H1 (cell line): ENCODE data around the gene CDHR5. TPM values are rescaled to one million over a fixed set of nuclear protein-coding genes. Genes with fewer than 3 reads are reported as not detected.

Source experiments
- CTCF ChIA-PET: fragments of 300-600 bp; sonication (Branson Sonifier 250); formaldehyde crosslinking; loops from one replicate; lab custom pipeline; 2021; ENCODE audit not compliant: partially characterized antibody; lab: Charles Lee
- POLR2A ChIA-PET: fragments of 300-600 bp; sonication (Branson Sonifier 250); formaldehyde crosslinking; loops from one replicate; lab custom pipeline; 2021; ENCODE audit warnings: inconsistent platforms; ENCODE audit not compliant: partially characterized antibody; lab: Charles Lee
- DNase-seq, 2 experiments: peaks; one replicate each; pipeline versions ENCODE4 v3.0.0 to v3.0.0-alpha.2; 2010 to 2022; ENCODE audit warnings: low spot score in 2 of 2, low read depth in 1 of 2, mixed read lengths in 1 of 2
- FAIRE-seq: peaks from 2 replicates; lab custom pipeline; 2011; peaks lifted over from hg19 to GRCh38; lab: Jason Lieb, UNC
- H2AFZ ChIP-seq: 2 replicates; pipeline ENCODE4 v1.8.1; 2012; ENCODE audit warnings: low read length, inconsistent platforms
- H2AK5ac ChIP-seq: 2 replicates; pipeline ENCODE4 v1.6.1; 2013; ENCODE audit warnings: low read depth, low read length
- H2BK120ac ChIP-seq: replicated peaks from 2 replicates; pipeline ENCODE3; 2013; ENCODE audit warnings: low read depth, low read length, inconsistent platforms
- H2BK12ac ChIP-seq: 2 replicates; pipeline ENCODE4 v1.6.1; 2013; ENCODE audit warnings: low read depth, low read length
- H2BK15ac ChIP-seq: 2 replicates; pipeline ENCODE4 v1.6.1; 2013; ENCODE audit warnings: low read length
- H2BK20ac ChIP-seq: 2 replicates; pipeline ENCODE4 v1.6.1; 2013; ENCODE audit warnings: low read length
- H2BK5ac ChIP-seq: 2 replicates; pipeline ENCODE4 v1.6.1; 2013; ENCODE audit warnings: low read depth, low read length
- H3K14ac ChIP-seq: 2 replicates; pipeline ENCODE4 v1.6.1; 2013; ENCODE audit warnings: inconsistent platforms; ENCODE audit not compliant: insufficient read length
- H3K18ac ChIP-seq: 2 replicates; pipeline ENCODE4 v1.6.1; 2013; ENCODE audit warnings: low read length; ENCODE audit errors: extremely low read depth
- H3K23ac ChIP-seq: 2 replicates; pipeline ENCODE4 v1.6.1; 2013; ENCODE audit warnings: inconsistent platforms; ENCODE audit not compliant: insufficient read length
- H3K23me2 ChIP-seq: 2 replicates; pipeline ENCODE4 v1.6.1; 2013; ENCODE audit warnings: low read depth, low read length
- H3K27ac ChIP-seq: 2 replicates; pipeline ENCODE4 v1.6.1; 2011; ENCODE audit warnings: low read depth, low read length, inconsistent platforms
- H3K27me3 ChIP-seq, 4 experiments: replicated peaks in 1 of 4; 1 replicate in 1 of 4; 2 replicates in 3 of 4; pipeline versions ENCODE4 v1.6.1 to v1.8.1; 2011 to 2013; ENCODE audit warnings: low read length in 3 of 4, mild to moderate bottlenecking in 3 of 4, inconsistent platforms in 2 of 4, mixed read lengths in 2 of 4, moderate library complexity in 1 of 4; ENCODE audit not compliant: control insufficient read depth in 3 of 4, insufficient read depth in 3 of 4; ENCODE audit errors: extremely low read depth in 1 of 4
- H3K36me3 ChIP-seq, 4 experiments: 2 replicates each; pipeline versions ENCODE4 v1.6.1 to v1.8.1; 2011 to 2013; ENCODE audit warnings: mild to moderate bottlenecking in 4 of 4, low read length in 3 of 4, moderate library complexity in 2 of 4, control low read depth in 1 of 4, inconsistent platforms in 1 of 4; ENCODE audit not compliant: insufficient read depth in 4 of 4, control insufficient read depth in 2 of 4
- H3K4ac ChIP-seq: replicated peaks from 2 replicates; pipeline ENCODE3; 2013; ENCODE audit warnings: low read length, low read depth, mixed read lengths, inconsistent platforms; ENCODE audit not compliant: insufficient read length
- H3K4me1 ChIP-seq, 4 experiments: replicated peaks in 1 of 4; 1 replicate in 1 of 4; 2 replicates in 3 of 4; pipeline versions ENCODE4 v1.6.1 to v1.8.1; 2011 to 2013; ENCODE audit warnings: low read length in 3 of 4, inconsistent platforms in 2 of 4, mixed read lengths in 1 of 4; ENCODE audit not compliant: insufficient read depth in 4 of 4, control insufficient read depth in 3 of 4
- H3K4me2 ChIP-seq, 2 experiments: 2 replicates each; pipeline versions ENCODE4 v1.6.1 to v1.8.1; 2011 to 2013; ENCODE audit warnings: low read depth in 2 of 2, low read length in 2 of 2, control low read depth in 1 of 2, inconsistent platforms in 1 of 2, mild to moderate bottlenecking in 1 of 2; ENCODE audit not compliant: insufficient read depth in 1 of 2
- H3K4me3 ChIP-seq, 4 experiments: fragments of 200-600, 300-600 bp in 1 of 4; sonication (generic), shearing (Covaris generic), sonication (Bioruptor Twin) in 1 of 4; 2 replicates each; pipeline versions ENCODE4 v1.5.1 to v1.8.1; 2011 to 2016; ENCODE audit warnings: low read length in 4 of 4, low read depth in 3 of 4, control low read depth in 2 of 4, inconsistent platforms in 2 of 4, mild to moderate bottlenecking in 2 of 4, mixed read lengths in 1 of 4, moderate library complexity in 1 of 4; ENCODE audit not compliant: insufficient read depth in 2 of 4; ENCODE audit errors: extremely low read depth in 1 of 4
- H3K56ac ChIP-seq: replicated peaks from 2 replicates; pipeline ENCODE3; 2013; ENCODE audit warnings: low read depth, mild to moderate bottlenecking, mixed read lengths, low read length, inconsistent platforms; ENCODE audit not compliant: insufficient read length
- H3K79me1 ChIP-seq: 2 replicates; pipeline ENCODE4 v1.6.1; 2013; ENCODE audit warnings: low read depth, low read length, control low read depth
- H3K79me2 ChIP-seq, 2 experiments: 2 replicates each; pipeline versions ENCODE4 v1.6.1 to v1.8.1; 2012 to 2013; ENCODE audit warnings: low read length in 2 of 2, mild to moderate bottlenecking in 2 of 2, inconsistent platforms in 1 of 2; ENCODE audit not compliant: insufficient read depth in 2 of 2, control insufficient read depth in 1 of 2
- H3K9ac ChIP-seq, 4 experiments: replicated peaks in 1 of 4; 1 replicate in 1 of 4; 2 replicates in 3 of 4; pipeline versions ENCODE4 v1.6.1 to v1.8.1; 2011 to 2013; ENCODE audit warnings: low read depth in 3 of 4, low read length in 3 of 4, control low read depth in 2 of 4, mild to moderate bottlenecking in 2 of 4, moderate library complexity in 2 of 4, inconsistent platforms in 1 of 4; ENCODE audit errors: extremely low read depth in 1 of 4
- H3K9me3 ChIP-seq, 2 experiments: 2 replicates each; pipeline versions ENCODE4 v1.6.1 to v1.8.1; 2012 to 2013; ENCODE audit warnings: mild to moderate bottlenecking in 2 of 2, moderate library complexity in 2 of 2, control low read depth in 1 of 2, inconsistent platforms in 1 of 2, low read depth in 1 of 2, low read length in 1 of 2, mixed read lengths in 1 of 2; ENCODE audit not compliant: insufficient read depth in 2 of 2
- H4K20me1 ChIP-seq, 2 experiments: replicated peaks in 1 of 2; 2 replicates each; pipeline versions ENCODE3 to v1.8.1; 2011 to 2013; ENCODE audit warnings: inconsistent platforms in 2 of 2, low read length in 2 of 2, mild to moderate bottlenecking in 1 of 2; ENCODE audit not compliant: insufficient read depth in 2 of 2, control insufficient read depth in 1 of 2
- H4K5ac ChIP-seq: 2 replicates; pipeline ENCODE4 v1.6.1; 2013; ENCODE audit warnings: low read length, low read depth, mixed read lengths, inconsistent platforms; ENCODE audit not compliant: insufficient read length
- H4K8ac ChIP-seq: 2 replicates; pipeline ENCODE4 v1.8.0; 2013; ENCODE audit warnings: mild to moderate bottlenecking, moderate library complexity, low read length, inconsistent platforms; ENCODE audit not compliant: insufficient read depth; ENCODE audit errors: extremely low read depth
- H4K91ac ChIP-seq: replicated peaks from 2 replicates; pipeline ENCODE3; 2013; ENCODE audit warnings: low read length, mixed read lengths, inconsistent platforms; ENCODE audit not compliant: insufficient read length
- CBX5 ChIP-seq: fragments of 300-800, 300-1000 bp; sonication (generic); IDR thresholded peaks from 2 replicates; pipeline ENCODE4 v1.7.1; 2016; ENCODE audit warnings: antibody characterized with exemption, low read length, low read depth
- EP300 ChIP-seq, 2 experiments: IDR thresholded peaks; 1 replicate in 1 of 2; 2 replicates in 1 of 2; pipeline ENCODE4 v1.6.1; 2011 to 2012; ENCODE audit warnings: low read depth in 2 of 2, low read length in 2 of 2, mild to moderate bottlenecking in 2 of 2, borderline replicate concordance in 1 of 2, inconsistent platforms in 1 of 2, moderate library complexity in 1 of 2
- MAFK ChIP-seq: IDR thresholded peaks from 2 replicates; pipeline ENCODE4 v1.6.1; 2012; ENCODE audit warnings: low read depth, mild to moderate bottlenecking, improper control_type of control experiment, low read length
- RAD21 ChIP-seq, 2 experiments: IDR thresholded peaks in 1 of 2; conservative IDR thresholded peaks in 1 of 2; 2 replicates each; pipeline ENCODE4 v1.6.1; 2011; ENCODE audit warnings: low read depth in 2 of 2, low read length in 2 of 2, improper control_type of control experiment in 1 of 2, inconsistent platforms in 1 of 2, mild to moderate bottlenecking in 1 of 2, moderate library complexity in 1 of 2
- RNF2 ChIP-seq: fragments of 200-900, 300-1000 bp; sonication (generic); IDR thresholded peaks from 2 replicates; pipeline ENCODE4 v1.7.1; 2016; ENCODE audit warnings: borderline replicate concordance, low read depth, mild to moderate bottlenecking, antibody characterized with exemption, low read length; ENCODE audit not compliant: poor library complexity, severe bottlenecking; ENCODE audit errors: missing control alignments
- SAP30 ChIP-seq: fragments of 300-600 bp; sonication (generic); IDR thresholded peaks from 2 replicates; pipeline ENCODE4 v1.7.1; 2012; ENCODE audit warnings: low read length, moderate library complexity, mild to moderate bottlenecking, inconsistent platforms; ENCODE audit not compliant: insufficient read depth, insufficient replicate concordance
- SUZ12 ChIP-seq: fragments of 200-600 bp; sonication (generic); IDR thresholded peaks from 2 replicates; pipeline ENCODE4 v1.6.1; 2012; ENCODE audit warnings: mild to moderate bottlenecking, inconsistent platforms, low read length, moderate library complexity, mixed read lengths
- TAF1 ChIP-seq: IDR thresholded peaks from 2 replicates; pipeline ENCODE4 v1.6.1; 2011; ENCODE audit warnings: mild to moderate bottlenecking, low read depth, low read length
- TCF12 ChIP-seq: IDR thresholded peaks from 2 replicates; pipeline ENCODE4 v1.6.1; 2011; ENCODE audit warnings: low read depth, mild to moderate bottlenecking, low read length
- WGBS, 2 experiments: shearing (Covaris generic) in 1 of 2; methylation state at CpG; one replicate each; pipeline versions ENCODE4 v1.1.6 to v1.1.7; 2013 to 2015; ENCODE audit warnings: low lambda C conversion rate in 2 of 2, mixed read lengths in 2 of 2, inconsistent platforms in 1 of 2, low coverage in 1 of 2, missing lambda C conversion rate in 1 of 2; ENCODE audit not compliant: insufficient replicate concordance in 2 of 2, insufficient coverage in 1 of 2, insufficient read length in 1 of 2; ENCODE audit errors: extremely low coverage in 1 of 2, missing lambda C conversion rate in 1 of 2; 5-methylcytosine and 5-hydroxymethylcytosine counted together
- polyA plus RNA-seq, 7 experiments: library from polyadenylated mRNA; depleted of rRNA in 3 of 7; stranded (reverse) in 5 of 7; unstranded in 2 of 7; fragments of >200 nt in 5 of 7; fragments of 200-250 nt in 2 of 7; gene quantifications; 1 replicate in 5 of 7; 2 replicates in 1 of 7; 4 replicates in 1 of 7; pipeline versions ENCODE4 v1.2.1 to v1.2.3, GENCODE V29; 2011 to 2013; ENCODE audit warnings: missing spikeins in 2 of 7, mixed read lengths in 2 of 7
- total RNA-seq: library from RNA; stranded (reverse); fragmentation: NEBNext Ultra II Directional; extraction: Animal tissue kit (Norgen Biotek cat#: 25700); gene quantifications from 2 replicates; pipeline ENCODE4 v1.2.1, GENCODE V29; 2021
- TF ChIP-seq, protein P1 (sequence below): IDR thresholded peaks from 2 replicates; pipeline ENCODE4 v1.6.1; 2012; ENCODE audit warnings: inconsistent platforms

Gene CDHR5
- total and polyA plus RNA-seq, 2 of the 8 experiments (the other 6 are each of a cell fraction or from before 2014, with no cell fraction given), result not detected

DNA sequence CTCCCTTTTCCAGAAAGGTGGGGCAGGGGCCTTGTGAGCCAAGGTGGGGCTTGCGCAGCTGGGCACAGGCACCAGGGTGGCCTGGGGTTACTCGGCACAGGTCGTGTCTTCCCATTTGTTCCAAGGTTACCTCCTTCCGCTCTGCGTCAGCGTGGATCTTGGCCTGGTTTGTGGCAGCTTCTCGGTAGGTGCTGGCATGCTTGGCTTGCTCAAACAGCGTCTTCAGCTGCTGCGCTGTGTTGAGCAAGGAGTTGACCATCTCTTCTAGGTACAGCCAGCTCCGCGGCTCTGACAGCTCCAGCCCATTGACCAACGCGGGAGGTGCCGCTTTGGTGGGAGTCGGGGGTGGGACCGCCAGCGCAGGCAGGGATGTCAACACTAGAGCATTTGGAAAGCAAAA, 49.7 kb upstream of the CDHR5 start:
- CTCF ChIA-PET, result interaction anchor here (0.7 to 2.4 kb wide), 7 partner anchors 8 to 74 kb away, joined by 3 to 13 read pairs (median 5); no protein-coding TSS in a partner anchor
- H2BK20ac ChIP-seq, result no peak overlapping the region
- H3K23me2 ChIP-seq, result no peaks in the 10 kb centered on the region
- no peak overlapping the region for H2BK12ac ChIP-seq
- no peaks in the 10 kb centered on the region for H3K27me3 ChIP-seq
- no peak overlapping the region for H3K14ac ChIP-seq
- no peaks in the 10 kb centered on the region for H3K9me3 ChIP-seq
- no peak overlapping the region for H2BK5ac ChIP-seq
- H3K4me1 ChIP-seq, result no peaks in the 10 kb centered on the region
- no peak overlapping the region for H2AFZ ChIP-seq
- H4K5ac ChIP-seq, result no peak overlapping the region
- no peak overlapping the region for H3K27ac ChIP-seq
- no peak overlapping the region for H4K8ac ChIP-seq
- H4K91ac ChIP-seq, result no peak overlapping the region
- no peak overlapping the region for H3K9ac ChIP-seq
- no peaks in the 10 kb centered on the region for H3K79me2 ChIP-seq
- no peak overlapping the region for H2AK5ac ChIP-seq
- POLR2A ChIA-PET, result interaction anchor here (1.2 to 1.7 kb wide), 2 partner anchors 37 to 79 kb away, joined by 3 to 4 read pairs; no protein-coding TSS in a partner anchor
- H4K20me1 ChIP-seq, result peaks cover 0 to 2% of the 10 kb centered on the region in 2 experiments
- H3K4me3 ChIP-seq, result no peak overlapping the region
- no peak overlapping the region for H3K18ac ChIP-seq
- DNase-seq (no peak), FAIRE-seq (no peak)
- no peak overlapping the region for H2BK15ac ChIP-seq
- H3K23ac ChIP-seq, result no peak overlapping the region
- H3K79me1 ChIP-seq, result no peaks in the 10 kb centered on the region; the same call in 1 of the 2 replicates
- no peak overlapping the region for H2BK120ac ChIP-seq
- no peak overlapping the region for H3K56ac ChIP-seq
- no peak overlapping the region for H3K4me2 ChIP-seq
- no peak overlapping the region for H3K4ac ChIP-seq
- H3K36me3 ChIP-seq, result peaks cover 6 to 31% (median 24%) of the 10 kb centered on the region in 4 experiments
- 91% methylated on average over 17 of the region's 17 CpGs; no CpG with 5 or more reads in 1 of the 2 experiments for WGBS, 2 experiments
- TF ChIP-seq TAF1, result no peak
- no peak for TF ChIP-seq RNF2
- no peak for TF ChIP-seq EP300 (IDR thresholded peaks at IDR 0.05; ENCODE audit: borderline replicate concordance in 1 of 2, low read depth in 2 of 2, low read length in 2 of 2)
- no peak for TF ChIP-seq SAP30
- TF ChIP-seq, protein P1, sequence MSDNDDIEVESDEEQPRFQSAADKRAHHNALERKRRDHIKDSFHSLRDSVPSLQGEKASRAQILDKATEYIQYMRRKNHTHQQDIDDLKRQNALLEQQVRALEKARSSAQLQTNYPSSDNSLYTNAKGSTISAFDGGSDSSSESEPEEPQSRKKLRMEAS, result no peak
- TF ChIP-seq RAD21 (IDR thresholded peaks at IDR 0.05 in 1 of 2, conservative IDR thresholded peaks at IDR 0.05 in 1 of 2; ENCODE audit: low read depth in 2 of 2, low read length in 2 of 2), result no peak
- TF ChIP-seq TCF12, result no peak
- no peak for TF ChIP-seq CBX5
- TF ChIP-seq MAFK, result no peak
- no peak for TF ChIP-seq SUZ12
